ENCODE measurements around the gene ANKRD31.
"Not testable (repeated sequence)": the region's sequence is repeated elsewhere in the genome, so short reads cannot be mapped to it uniquely, and the experiment has no call there.

ANKRD31 gene

DNA sequence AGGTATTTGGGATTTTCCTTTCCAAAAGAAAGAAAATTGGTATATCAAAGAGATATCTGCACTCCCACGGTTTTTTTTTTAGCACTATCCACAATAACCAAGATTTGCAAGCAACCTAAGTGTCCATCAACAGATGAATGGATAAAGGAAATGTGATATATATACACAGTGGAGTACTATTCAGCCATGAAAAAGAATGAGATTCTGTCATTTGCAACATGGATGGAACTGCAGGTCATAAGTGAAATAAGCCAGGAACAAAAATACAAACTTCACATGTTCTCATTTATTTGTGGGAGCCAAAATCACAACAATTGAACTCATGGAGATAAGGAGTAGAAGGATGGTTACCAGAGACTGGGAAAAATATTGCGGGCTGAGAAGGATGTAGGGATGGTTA is 9.8 kb downstream of the ANKRD31 start:
- no peak for DNase-seq

DNA sequence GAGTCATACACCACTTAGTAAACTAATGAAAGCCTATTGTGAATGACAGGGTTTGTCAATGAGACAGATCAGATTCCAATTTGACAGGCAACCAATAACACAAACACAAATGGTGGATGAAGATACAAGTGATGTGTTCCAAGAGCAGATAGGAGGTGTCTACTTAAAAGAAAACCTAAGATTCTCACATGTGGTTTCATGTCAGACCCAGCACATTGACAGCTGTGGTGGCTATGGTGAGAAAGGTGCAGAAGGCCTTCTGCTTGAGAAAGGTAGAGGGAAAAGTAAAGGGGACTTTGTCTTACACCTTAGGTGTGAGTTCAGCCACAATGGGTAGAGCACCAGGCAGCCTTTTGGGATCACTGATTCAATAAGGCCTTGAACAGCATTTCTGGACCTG is 11.2 kb downstream of the ANKRD31 start:
- DNase-seq, result no peak

GRCh38 chr5:75220787-75221186 is 15.9 kb downstream of the ANKRD31 start:
- not testable (repeated sequence) for DNase-seq

- DNase-seq, result no peak
Observed at GRCh38 chr5:75214928-75215327, 21.8 kb downstream of the ANKRD31 start.

GRCh38 chr5:75214409-75214808 is 22.3 kb downstream of the ANKRD31 start:
- no peak for DNase-seq

GRCh38 chr5:75203604-75204003 is 33.1 kb downstream of the ANKRD31 start:
- no peak for DNase-seq

DNA sequence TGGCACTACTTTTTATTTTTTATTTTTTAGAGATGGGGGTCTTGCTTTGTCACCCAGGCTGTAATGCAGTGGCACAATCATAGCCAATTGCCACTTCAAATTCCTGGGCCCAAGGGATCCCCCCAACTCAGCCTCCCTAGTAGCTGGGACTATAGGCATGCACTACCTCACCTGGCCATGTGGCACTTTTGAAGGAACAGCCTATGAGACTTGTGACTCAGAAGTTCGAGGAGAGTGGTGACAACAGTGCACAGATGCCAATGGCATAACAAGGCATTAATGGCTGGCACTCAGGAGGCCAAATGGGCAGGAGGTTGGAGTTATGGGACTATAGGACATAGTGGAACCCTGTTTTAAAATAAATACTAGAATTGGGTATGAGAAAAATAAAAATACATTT is 33.7 kb downstream of the ANKRD31 start:
- no peak for DNase-seq

- DNase-seq, result no peak
Observed at GRCh38 chr5:75200776-75201175, 35.9 kb downstream of the ANKRD31 start.

GRCh38 chr5:75199946-75200345 is 36.7 kb downstream of the ANKRD31 start:
- DNase-seq, result no peak

GRCh38 chr5:75199071-75199470 is 37.6 kb downstream of the ANKRD31 start:
- DNase-seq, result no peak

- DNase-seq, result no peak
Observed at GRCh38 chr5:75197745-75198144, 38.9 kb downstream of the ANKRD31 start.

DNA sequence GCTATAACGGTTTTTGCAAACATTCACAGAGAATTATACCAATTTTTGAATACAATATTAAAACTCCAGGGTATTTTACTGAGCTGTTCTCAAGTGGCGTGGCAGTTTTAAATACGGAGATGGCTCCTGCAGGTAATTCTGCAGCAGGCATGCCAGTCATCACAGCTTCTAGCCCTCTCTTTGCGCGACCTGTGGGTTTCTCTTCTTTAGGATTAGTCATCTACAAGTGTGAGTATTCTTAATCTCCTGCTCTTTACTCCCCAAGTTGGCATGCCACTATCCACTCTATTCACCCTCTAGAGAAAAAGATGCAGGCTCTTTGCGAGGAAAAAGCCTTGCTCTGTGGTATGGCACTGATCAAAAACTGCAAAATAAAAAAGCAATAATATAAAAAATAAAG is 43.9 kb downstream of the ANKRD31 start:
- no peak for DNase-seq

DNA sequence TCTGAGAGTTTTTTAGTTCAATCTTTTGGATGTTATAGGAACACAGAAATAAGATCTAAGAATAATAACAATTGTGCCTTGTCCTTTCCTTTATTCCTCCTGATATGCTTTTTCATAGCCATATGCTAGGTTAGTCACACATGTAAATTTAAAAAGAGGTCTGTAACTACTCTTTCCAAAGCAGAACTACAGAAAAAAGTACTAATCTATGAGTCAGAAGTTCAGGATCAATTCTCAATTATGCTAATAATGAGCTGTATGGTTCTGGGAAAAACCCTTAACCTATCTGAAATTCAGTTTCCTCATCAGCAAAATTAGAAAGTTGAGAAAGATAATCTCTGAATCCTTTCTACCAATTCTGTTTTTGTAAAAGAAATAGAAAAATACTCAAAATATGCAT is 44.4 kb downstream of the ANKRD31 start:
- no peak for DNase-seq

- no peak for DNase-seq
Observed at GRCh38 chr5:75190227-75190626, 46.5 kb downstream of the ANKRD31 start.

DNA sequence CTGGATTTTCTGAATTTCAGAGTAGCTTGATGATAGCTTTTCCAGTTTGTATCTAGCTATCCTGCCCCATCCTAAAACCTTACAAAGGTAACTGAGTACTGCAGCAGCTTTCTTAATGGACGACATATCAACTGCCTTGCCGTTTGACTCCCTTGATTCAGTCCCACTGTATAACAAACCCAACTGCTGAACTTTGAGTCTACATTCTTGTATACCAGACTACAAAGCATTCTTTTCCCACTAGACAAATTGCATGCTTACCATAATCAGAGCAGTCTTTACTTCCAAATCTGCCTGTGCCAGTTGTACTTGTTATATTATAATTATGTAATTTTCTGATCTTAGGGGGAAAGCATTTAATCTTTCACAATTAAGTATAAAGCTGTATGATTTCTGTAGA is 47.3 kb downstream of the ANKRD31 start:
- no peak for DNase-seq

- no peak for DNase-seq
Observed at GRCh38 chr5:75185763-75186162, 50.9 kb downstream of the ANKRD31 start.

- DNase-seq, result not testable (repeated sequence)
Observed at GRCh38 chr5:75176009-75176408, 60.7 kb downstream of the ANKRD31 start.

DNA sequence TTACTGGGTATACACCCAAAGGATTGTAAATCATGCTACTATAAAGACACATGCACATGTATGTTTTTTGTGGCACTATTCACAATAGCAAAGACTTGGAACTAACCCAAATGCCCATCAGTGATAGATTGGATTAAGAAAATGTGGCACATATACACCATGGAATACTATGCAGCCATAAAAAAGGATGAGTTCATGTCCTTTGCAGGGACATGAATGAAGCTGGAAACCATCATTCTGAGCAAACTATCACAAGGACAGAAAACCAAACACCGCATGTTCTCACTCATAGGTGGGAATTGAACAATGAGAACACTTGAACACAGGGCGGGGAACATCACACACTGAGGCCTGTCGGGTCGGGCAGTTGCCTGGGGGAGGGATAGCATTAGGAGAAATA is 61.8 kb downstream of the ANKRD31 start:
- not testable (repeated sequence) for DNase-seq

DNA sequence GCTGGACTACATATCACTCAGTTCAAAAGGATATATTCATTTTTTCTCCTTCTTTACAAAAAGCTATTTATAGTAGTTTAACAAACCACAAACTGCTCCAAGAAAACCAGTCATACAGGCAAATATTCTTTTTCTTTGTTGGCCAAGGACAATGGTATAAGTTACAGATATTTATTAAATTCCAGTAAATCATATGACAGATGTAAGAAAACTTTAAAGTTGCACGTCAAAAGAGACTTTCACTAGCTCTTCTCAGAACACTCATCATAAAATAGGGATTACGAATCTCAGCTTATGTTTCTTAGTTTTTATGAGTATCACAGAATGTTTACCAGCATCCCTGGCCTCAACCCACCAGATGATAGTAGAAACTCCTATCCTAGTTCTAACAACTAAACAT is 67.2 kb downstream of the ANKRD31 start:
- no peak for DNase-seq

DNA sequence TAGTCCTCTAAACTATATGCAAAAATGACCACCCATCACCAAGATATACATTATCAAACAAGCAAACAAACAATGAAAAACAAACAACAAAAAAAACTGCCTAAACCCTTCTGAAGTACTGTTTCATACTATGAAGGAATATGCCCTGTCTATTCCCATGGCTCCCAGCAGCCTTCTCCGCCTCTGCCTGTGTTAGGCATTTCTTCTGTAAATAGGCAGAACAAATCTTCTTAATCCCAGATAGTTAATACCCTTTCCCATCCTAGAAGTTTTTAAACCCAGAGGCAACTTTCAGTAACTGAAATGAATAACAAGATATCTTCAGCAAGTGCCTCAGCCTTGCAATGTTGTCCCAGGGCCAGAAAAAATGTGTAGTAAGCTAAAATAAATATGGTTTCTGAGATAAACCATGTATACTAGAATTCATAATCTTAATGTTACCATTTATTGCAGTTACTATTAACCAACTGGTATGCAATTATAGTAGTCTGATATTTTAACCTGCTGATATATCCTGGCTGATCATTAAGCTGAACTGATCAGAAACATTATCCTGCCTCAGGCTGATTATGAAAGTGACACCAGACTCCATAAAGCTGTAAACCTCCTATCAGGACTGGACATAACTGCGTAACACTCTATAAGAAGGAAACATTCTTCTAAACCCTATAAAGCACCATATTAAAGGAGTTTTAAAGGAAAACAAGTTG is 68.5 kb downstream of the ANKRD31 start:
- no peak for DNase-seq

- no peak for DNase-seq
Observed at GRCh38 chr5:75167345-75167744, 69.3 kb downstream of the ANKRD31 start.

DNA sequence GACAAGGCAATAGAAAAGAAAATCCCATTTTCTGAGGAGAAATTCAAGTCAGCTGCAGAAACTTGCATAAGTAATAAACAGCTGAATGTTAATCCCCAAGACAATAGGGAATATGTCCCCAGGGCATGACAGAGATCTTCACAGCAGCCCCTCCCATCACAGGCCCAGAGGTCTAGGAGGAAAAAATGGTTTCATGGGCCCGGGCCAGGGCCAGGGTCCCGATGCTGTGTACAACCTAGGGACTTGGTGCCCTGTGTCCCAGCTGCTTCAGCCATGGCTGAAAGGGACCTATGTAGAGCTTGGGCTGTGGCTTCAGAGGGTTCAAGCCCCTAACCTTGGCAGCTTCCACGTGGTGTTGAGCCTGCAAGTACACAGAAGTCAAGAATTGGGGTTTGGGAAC is 75.2 kb downstream of the ANKRD31 start:
- not testable (repeated sequence) for DNase-seq

DNA sequence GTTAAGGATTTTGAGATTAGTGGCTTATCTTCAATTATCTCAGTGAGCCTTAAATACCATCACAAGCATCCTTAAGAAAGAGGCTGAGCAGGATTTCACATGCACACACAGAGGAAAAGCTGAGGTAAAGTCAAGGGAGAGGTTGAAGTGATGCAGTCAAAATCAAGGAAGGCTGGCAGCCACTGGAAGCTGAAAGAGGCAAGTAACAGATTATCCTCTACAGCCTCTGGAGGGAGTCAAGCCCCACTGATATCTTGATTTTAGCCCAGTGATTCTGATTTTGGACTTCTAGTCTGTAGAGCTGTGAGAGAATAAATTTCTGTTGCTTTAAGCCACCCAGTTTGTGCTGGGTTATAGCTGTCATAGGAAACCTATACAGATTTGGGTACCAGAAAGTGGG is 80.1 kb downstream of the ANKRD31 start:
- no peak for DNase-seq

GRCh38 chr5:75152860-75153259 is 83.8 kb downstream of the ANKRD31 start:
- no peak for DNase-seq

DNA sequence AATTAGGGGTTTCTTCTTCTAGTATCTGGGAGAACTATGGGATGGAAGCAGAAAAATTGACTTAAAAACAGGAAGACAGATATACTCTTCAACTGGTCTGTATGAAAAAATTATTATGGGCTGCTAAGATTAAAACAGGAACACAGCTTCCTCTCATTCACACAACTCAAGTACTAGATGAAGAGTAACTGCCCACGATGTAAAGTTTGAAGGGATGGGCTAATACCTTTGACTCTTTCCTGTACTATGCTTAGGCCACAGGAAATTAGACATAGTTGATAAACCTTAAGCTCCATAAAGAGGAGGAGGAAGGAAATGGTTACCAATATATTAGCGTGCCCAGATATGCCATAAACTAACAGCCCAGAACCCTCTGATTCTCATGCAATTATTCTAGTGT is 88.6 kb downstream of the ANKRD31 start:
- DNase-seq, result no peak
